Measurements from ENCODE around the gene SLC43A1.
A peak's percentile ranks its signal among the peaks of the same experiment; 100 is the strongest.
"Not testable (repeated sequence)": the region's sequence is repeated elsewhere in the genome, so short reads cannot be mapped to it uniquely, and the experiment has no call there.

Gene SLC43A1

GRCh38 chr11:57461841-57462489 lies 53.5 kb downstream of the SLC43A1 start:
- no peak for DNase-seq (ENCODE audit: low read depth in 2 of 2, low spot score in 1 of 2)

- DNase-seq (ENCODE audit: low read depth in 2 of 2, low spot score in 1 of 2): no peak
Observed at GRCh38 chr11:57460758-57461749, 54.4 kb downstream of the SLC43A1 start.

- no peak for DNase-seq (ENCODE audit: low read depth in 2 of 2, low spot score in 1 of 2)
Observed at GRCh38 chr11:57460022-57460757, 55.3 kb downstream of the SLC43A1 start, which contains the start of gene RTN4RL2. Gene RTN4RL2, plus strand, starts transcription at chr11:57460528. Its CDS starts 338 bp downstream, at chr11:57460866.

GRCh38 chr11:57459164-57460021 lies 56.1 kb downstream of the SLC43A1 start:
- no peak for DNase-seq (ENCODE audit: low read depth in 2 of 2, low spot score in 1 of 2)

GRCh38 chr11:57458410-57459163 lies 56.9 kb downstream of the SLC43A1 start:
- peak; percentile 54 to 60 for DNase-seq (ENCODE audit: low read depth in 2 of 2, low spot score in 1 of 2)

- peak in 1 of 2 donors; percentile 32 for DNase-seq (ENCODE audit: low read depth in 2 of 2, low spot score in 1 of 2)
Observed at GRCh38 chr11:57458060-57458409, 57.5 kb downstream of the SLC43A1 start.

- no peak for DNase-seq (ENCODE audit: low read depth in 2 of 2, low spot score in 1 of 2)
Observed at GRCh38 chr11:57457643-57458023, 57.9 kb downstream of the SLC43A1 start.

GRCh38 chr11:57456960-57457642 lies 58.4 kb downstream of the SLC43A1 start:
- peak; percentile 44 to 46 for DNase-seq (ENCODE audit: low read depth in 2 of 2, low spot score in 1 of 2)

GRCh38 chr11:57453543-57454177 lies 61.8 kb downstream of the SLC43A1 start:
- DNase-seq (ENCODE audit: low read depth in 2 of 2, low spot score in 1 of 2): no peak

GRCh38 chr11:57446055-57446454 lies 69.4 kb downstream of the SLC43A1 start:
- no peak for DNase-seq (ENCODE audit: low read depth in 2 of 2, low spot score in 1 of 2)

- not testable (repeated sequence) for DNase-seq (ENCODE audit: low read depth in 2 of 2, low spot score in 1 of 2)
Observed at GRCh38 chr11:57445122-57445394, 70.4 kb downstream of the SLC43A1 start.

- no peak for DNase-seq (ENCODE audit: low read depth in 2 of 2, low spot score in 1 of 2)
Observed at GRCh38 chr11:57444362-57445121, 71.0 kb downstream of the SLC43A1 start.

GRCh38 chr11:57440744-57441414 lies 74.6 kb downstream of the SLC43A1 start:
- DNase-seq (ENCODE audit: low read depth in 2 of 2, low spot score in 1 of 2): no peak

GRCh38 chr11:57439786-57440185 lies 75.7 kb downstream of the SLC43A1 start:
- DNase-seq (ENCODE audit: low read depth in 2 of 2, low spot score in 1 of 2): no peak

- no peak for DNase-seq (ENCODE audit: low read depth in 2 of 2, low spot score in 1 of 2)
Observed at GRCh38 chr11:57438345-57439285, 76.9 kb downstream of the SLC43A1 start.

GRCh38 chr11:57436031-57436430 lies 79.5 kb downstream of the SLC43A1 start:
- DNase-seq (ENCODE audit: low read depth in 2 of 2, low spot score in 1 of 2): no peak
